Adrenal gland (tissue), 12 donors: Measurements from ENCODE around the gene SUSD3. TPM values are rescaled to one million over a fixed set of nuclear protein-coding genes. Genes with fewer than 3 reads are reported as not detected.

Source experiments
- DNase-seq, 7 donors: peaks; one replicate each; pipeline ENCODE4 v3.0.0-alpha.2; 2019 to 2020
- H3K27ac ChIP-seq, 5 donors: fragments of 200-600 bp; sonication (generic) in 4 of 5; 1 replicate in 3 of 5; 2 replicates in 2 of 5; pipeline versions ENCODE4 v1.5.1 to v1.8.0; 2016 to 2020; ENCODE audit warnings: mild to moderate bottlenecking in 1 of 5
- H3K27me3 ChIP-seq: fragments of 200-600 bp; 2 replicates; pipeline ENCODE4 v1.8.0; 2021
- H3K36me3 ChIP-seq, 2 donors: fragments of 200-600 bp; replicated peaks in 1 of 2; 1 replicate in 1 of 2; 2 replicates in 1 of 2; pipeline versions ENCODE4 v1.5.1 to v1.8.0; 2018 to 2022
- H3K4me1 ChIP-seq, 2 donors: fragments of 200-600 bp; replicated peaks in 1 of 2; 1 replicate in 1 of 2; 2 replicates in 1 of 2; pipeline versions ENCODE4 v1.5.1 to v1.8.0; 2018 to 2021
- H3K4me3 ChIP-seq, 4 donors: fragments of 200-600 bp; sonication (generic) in 3 of 4; one replicate each; pipeline ENCODE4 v1.5.1; 2016 to 2018
- H3K9me3 ChIP-seq, 3 donors: fragments of 200-600 bp; sonication (generic) in 1 of 3; replicated peaks in 1 of 3; 1 replicate in 2 of 3; 2 replicates in 1 of 3; pipeline versions ENCODE4 v1.5.1 to v1.8.0; 2016 to 2021
- POLR2A ChIP-seq, 2 donors: fragments of 450-650 bp; IDR thresholded peaks; one replicate each; pipeline ENCODE4 v1.6.1; 2017; ENCODE audit warnings: antibody characterized with exemption in 2 of 2, mild to moderate bottlenecking in 2 of 2, moderate library complexity in 1 of 2
- WGBS, 4 donors: extraction: QIAGEN DNeasy Blood & Tissue Kit in 2 of 4; methylation state at CpG; one replicate each; pipeline versions ENCODE4 v1.1.5 to v1.1.7; 2013 to 2017; 5-methylcytosine and 5-hydroxymethylcytosine counted together
- intact Hi-C, 2 donors: fragments of 100-400 bp; cut with DNase I; formaldehyde crosslinking; loops; one replicate each; pipeline versions ENCODE4 v1.14.1 to v1.15.0; 2022 to 2023
- polyA plus RNA-seq, 3 donors: library from polyadenylated mRNA; stranded (reverse); fragments of 200-250 nt in 2 of 3; fragments of 350-450 nt in 1 of 3; fragmentation: Illumina TruSeq in 1 of 3; extraction: RNeasy Lipid Tissue Mini Kit (QIAGEN cat#74804) in 1 of 3; gene quantifications; one replicate each; pipeline ENCODE4 v1.2.3, GENCODE V29; 2013 to 2014
- total RNA-seq, 9 donors: library from RNA; depleted of rRNA in 4 of 9; stranded (reverse); fragments of >200 nt in 4 of 9; fragments of 120-200 nt in 1 of 9; fragmentation: NEBNext Ultra II Directional in 1 of 9; extraction: Animal tissue kit (Norgen Biotek cat#: 25700) in 1 of 9; gene quantifications; one replicate each; pipeline versions ENCODE4 v1.1.0 to v1.2.4, GENCODE V29; 2013 to 2023
- TF ChIP-seq, protein P1 (sequence below), 6 experiments: fragments of 450-650 bp in 4 of 6; fragments of 200-600 bp in 2 of 6; sonication (generic) in 1 of 6; IDR thresholded peaks; 1 replicate in 5 of 6; 2 replicates in 1 of 6; pipeline versions ENCODE4 v1.5.1 to v1.8.0; 2016 to 2021; ENCODE audit warnings: antibody characterized with exemption in 6 of 6, mild to moderate bottlenecking in 2 of 6, moderate library complexity in 1 of 6
- donor health status: healthy with polysubstance abuse.
- donor health status: Bipolar disorder and iron deficiency.
- donor health status: DM: yes; HTN: yes; CAD: no.
- donor health status: DM: no; HTN: no; CAD: no.
- donor health status: DM: no; HTN: no; CAD: no.
- donor health status: DM: yes; HTN: yes; CAD: no.

Gene SUSD3
- total and polyA plus RNA-seq, 12 donors: 0.60 to 4.9 (median 2.7) TPM

DNA sequence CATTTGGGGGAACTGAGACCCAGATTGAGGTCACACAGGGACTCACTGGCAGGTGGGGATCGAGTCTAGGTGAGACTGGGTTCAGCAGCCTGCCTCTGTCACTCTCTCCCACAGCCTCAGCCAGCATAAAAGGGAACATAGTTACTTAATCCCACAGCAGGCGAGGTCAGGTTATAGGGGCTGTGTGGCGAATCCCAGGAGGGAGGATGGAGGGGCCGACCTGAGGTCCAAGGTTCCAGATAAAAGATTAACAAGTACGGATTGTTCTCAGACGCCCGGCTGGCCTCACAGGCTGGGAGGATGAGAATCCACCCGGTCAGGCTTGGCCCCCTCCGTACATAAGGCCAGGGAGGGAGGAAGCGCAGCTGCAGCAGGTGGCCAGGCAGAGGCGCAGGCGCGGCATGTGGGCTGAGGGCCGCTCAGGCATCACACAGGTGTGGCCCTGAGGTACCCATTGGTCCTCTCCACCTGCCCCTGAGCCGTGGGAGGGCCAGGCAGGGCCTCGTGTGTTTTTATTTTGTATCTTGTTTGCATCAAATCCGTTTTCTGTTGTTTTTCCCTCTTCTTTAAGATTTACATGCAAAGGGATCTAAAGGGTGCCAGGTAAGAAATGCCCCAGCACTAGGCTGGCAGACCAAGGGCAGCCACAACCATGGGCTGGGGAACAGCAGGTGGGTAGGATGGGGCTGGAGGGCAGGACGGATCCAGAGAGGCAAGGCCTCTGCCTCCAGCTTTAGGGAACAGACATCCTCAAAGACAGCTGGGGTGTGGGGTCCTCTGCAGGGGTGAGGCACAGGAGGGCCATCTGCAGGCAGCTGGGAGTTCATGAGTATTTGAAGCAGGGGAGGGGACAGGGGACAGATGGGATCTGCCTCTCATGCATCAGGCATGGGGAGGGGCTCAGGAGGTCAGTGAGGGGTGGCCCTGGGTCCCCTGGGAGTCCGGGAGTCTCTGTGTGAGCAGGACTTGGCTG is 3.6 kb downstream of the SUSD3 start:
- Histone ChIP-seq H3K9me3 (no peaks in the 10 kb centered on the region), H3K36me3 (no peaks in the 10 kb centered on the region), H3K4me3 (no peak overlapping the region), H3K4me1 (peaks cover 11% of the 10 kb centered on the region in 2 donors), H3K27ac (no peak overlapping the region), H3K27me3 (no peaks in the 10 kb centered on the region)
- 76 to 88% (median 84%) methylated on average over 14 to 19 of the region's 19 CpGs for WGBS, 4 donors
- no peak for DNase-seq
- intact Hi-C loops: no loop called here
- TF ChIP-seq, protein P1, sequence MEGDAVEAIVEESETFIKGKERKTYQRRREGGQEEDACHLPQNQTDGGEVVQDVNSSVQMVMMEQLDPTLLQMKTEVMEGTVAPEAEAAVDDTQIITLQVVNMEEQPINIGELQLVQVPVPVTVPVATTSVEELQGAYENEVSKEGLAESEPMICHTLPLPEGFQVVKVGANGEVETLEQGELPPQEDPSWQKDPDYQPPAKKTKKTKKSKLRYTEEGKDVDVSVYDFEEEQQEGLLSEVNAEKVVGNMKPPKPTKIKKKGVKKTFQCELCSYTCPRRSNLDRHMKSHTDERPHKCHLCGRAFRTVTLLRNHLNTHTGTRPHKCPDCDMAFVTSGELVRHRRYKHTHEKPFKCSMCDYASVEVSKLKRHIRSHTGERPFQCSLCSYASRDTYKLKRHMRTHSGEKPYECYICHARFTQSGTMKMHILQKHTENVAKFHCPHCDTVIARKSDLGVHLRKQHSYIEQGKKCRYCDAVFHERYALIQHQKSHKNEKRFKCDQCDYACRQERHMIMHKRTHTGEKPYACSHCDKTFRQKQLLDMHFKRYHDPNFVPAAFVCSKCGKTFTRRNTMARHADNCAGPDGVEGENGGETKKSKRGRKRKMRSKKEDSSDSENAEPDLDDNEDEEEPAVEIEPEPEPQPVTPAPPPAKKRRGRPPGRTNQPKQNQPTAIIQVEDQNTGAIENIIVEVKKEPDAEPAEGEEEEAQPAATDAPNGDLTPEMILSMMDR (IDR thresholded peaks at IDR 0.05): no peak
- TF ChIP-seq POLR2A (IDR thresholded peaks at IDR 0.05): no peak

DNA sequence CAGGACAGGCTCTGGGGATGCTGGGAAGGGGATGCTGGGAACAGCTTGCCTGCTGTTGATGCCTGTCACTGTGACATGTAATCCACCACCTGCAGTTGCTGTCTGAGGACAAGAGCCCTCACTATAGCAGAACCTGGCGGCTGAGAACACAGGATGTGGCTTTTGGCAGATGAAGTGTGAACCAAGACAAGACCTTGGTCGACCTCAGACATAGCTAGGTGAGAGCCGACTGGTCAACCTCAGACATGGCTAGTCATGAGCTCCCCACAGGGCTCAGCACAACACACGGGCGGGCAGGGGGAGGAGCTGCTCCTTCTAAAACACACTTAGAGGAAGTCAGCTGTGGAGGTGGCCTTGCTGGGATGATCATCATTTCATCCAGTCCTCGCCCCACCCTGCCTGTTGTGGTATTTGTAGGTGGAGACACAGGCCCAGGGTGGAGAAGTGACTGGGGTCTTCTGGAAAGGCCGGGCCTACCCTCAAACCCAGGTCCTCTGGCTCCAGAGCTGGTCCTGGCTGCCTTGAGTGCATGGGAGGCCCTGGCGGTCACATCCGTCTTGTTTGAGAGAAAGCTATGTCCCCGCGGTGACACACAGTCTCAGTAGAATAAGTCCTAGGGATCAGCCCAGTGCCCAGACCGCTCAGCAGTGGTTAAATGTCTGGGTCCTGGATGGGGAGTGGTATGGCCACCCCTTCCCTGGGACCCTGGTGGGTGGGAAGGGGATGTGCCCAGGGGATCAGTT is 6.1 kb downstream of the SUSD3 start:
- Histone ChIP-seq H3K4me3 (no peak overlapping the region), H3K27ac (no peak overlapping the region), H3K4me1 (peaks cover 0 to 4% of the 10 kb centered on the region in 2 donors), H3K36me3 (no peaks in the 10 kb centered on the region), H3K9me3 (no peaks in the 10 kb centered on the region), H3K27me3 (no peaks in the 10 kb centered on the region)
- DNase-seq: peak in 2 of 7 donors; percentile 36 to 61
- intact Hi-C loops: no loop called here
- no peak for TF ChIP-seq POLR2A (IDR thresholded peaks at IDR 0.05)
- TF ChIP-seq, protein P1 (IDR thresholded peaks at IDR 0.05): no peak
- 75 to 92% (median 85%) methylated on average over 7 to 12 of the region's 12 CpGs for WGBS, 4 donors

DNA sequence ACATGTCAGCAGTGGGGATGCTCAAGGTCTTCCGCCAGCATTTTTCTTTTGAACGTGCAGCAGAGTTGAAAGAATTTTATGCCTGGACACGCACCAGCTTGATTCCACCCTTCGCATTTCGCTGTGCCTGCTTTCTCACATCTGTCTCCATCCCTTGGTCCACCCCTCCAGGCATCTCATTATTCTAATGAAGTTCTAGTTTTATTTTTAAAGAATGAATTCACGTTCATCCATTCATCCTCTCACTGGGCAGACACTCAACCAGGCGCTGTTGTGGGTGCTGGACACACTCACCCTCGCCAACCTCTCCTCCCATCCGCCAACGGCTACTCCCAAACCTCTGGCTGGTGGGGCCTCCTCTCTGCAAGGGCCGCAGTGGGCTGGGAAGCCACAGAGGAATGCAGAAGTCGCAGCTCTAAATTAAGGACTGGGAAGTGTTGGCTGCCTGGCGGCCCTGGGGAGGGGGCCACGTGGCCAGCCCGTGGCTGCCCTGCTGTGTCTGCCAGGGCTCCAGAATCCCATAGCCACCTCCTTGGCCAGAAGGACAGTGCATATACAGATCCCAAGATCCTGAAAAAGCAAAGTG is 6.7 kb downstream of the SUSD3 start:
- Histone ChIP-seq H3K4me3 (no peak overlapping the region), H3K27me3 (no peaks in the 10 kb centered on the region), H3K27ac (no peak overlapping the region), H3K4me1 (peaks cover 0 to 4% of the 10 kb centered on the region in 2 donors), H3K9me3 (no peaks in the 10 kb centered on the region), H3K36me3 (no peaks in the 10 kb centered on the region)
- 76 to 81% (median 77%) methylated on average over 12 to 15 of the region's 15 CpGs for WGBS, 4 donors
- TF ChIP-seq POLR2A (IDR thresholded peaks at IDR 0.05): no peak
- TF ChIP-seq, protein P1 (IDR thresholded peaks at IDR 0.05): no peak
- no peak for DNase-seq
- intact Hi-C loops: no loop called here
